Coronary artery (tissue), 2 donors: ENCODE results near the gene NRCAM.
A peak's percentile ranks its signal among the peaks of the same experiment; 100 is the strongest.

ENCODE experiments used
- DNase-seq: peaks from one replicate; pipeline ENCODE4 v3.0.0-alpha.2; 2017; ENCODE audit warnings: low spot score
- H3K27ac ChIP-seq, 2 donors: fragments of 200-600 bp; sonication (generic); one replicate each; pipeline ENCODE4 v1.5.1; 2016 to 2019
- H3K4me3 ChIP-seq: fragments of 200-600 bp; sonication (generic); 2 replicates; pipeline ENCODE4 v1.5.1; 2016; ENCODE audit warnings: mild to moderate bottlenecking, moderate library complexity
- TF ChIP-seq, protein P1 (sequence below): fragments of 200-600 bp; sonication (generic); IDR thresholded peaks from one replicate; pipeline ENCODE4 v1.5.1; 2019; ENCODE audit warnings: antibody characterized with exemption

NRCAM gene

GRCh38 chr7:108249453-108249852 lies 206.8 kb downstream of the NRCAM start:
- no peak overlapping the region for H3K4me3 ChIP-seq
- no peak for DNase-seq
- no peak overlapping the region for H3K27ac ChIP-seq
- TF ChIP-seq, protein P1, sequence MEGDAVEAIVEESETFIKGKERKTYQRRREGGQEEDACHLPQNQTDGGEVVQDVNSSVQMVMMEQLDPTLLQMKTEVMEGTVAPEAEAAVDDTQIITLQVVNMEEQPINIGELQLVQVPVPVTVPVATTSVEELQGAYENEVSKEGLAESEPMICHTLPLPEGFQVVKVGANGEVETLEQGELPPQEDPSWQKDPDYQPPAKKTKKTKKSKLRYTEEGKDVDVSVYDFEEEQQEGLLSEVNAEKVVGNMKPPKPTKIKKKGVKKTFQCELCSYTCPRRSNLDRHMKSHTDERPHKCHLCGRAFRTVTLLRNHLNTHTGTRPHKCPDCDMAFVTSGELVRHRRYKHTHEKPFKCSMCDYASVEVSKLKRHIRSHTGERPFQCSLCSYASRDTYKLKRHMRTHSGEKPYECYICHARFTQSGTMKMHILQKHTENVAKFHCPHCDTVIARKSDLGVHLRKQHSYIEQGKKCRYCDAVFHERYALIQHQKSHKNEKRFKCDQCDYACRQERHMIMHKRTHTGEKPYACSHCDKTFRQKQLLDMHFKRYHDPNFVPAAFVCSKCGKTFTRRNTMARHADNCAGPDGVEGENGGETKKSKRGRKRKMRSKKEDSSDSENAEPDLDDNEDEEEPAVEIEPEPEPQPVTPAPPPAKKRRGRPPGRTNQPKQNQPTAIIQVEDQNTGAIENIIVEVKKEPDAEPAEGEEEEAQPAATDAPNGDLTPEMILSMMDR = no peak

GRCh38 chr7:108248821-108249220 lies 207.4 kb downstream of the NRCAM start:
- DNase-seq = no peak
- Histone ChIP-seq H3K27ac (no peak overlapping the region), H3K4me3 (no peak overlapping the region)
- TF ChIP-seq, protein P1 = no peak

DNA sequence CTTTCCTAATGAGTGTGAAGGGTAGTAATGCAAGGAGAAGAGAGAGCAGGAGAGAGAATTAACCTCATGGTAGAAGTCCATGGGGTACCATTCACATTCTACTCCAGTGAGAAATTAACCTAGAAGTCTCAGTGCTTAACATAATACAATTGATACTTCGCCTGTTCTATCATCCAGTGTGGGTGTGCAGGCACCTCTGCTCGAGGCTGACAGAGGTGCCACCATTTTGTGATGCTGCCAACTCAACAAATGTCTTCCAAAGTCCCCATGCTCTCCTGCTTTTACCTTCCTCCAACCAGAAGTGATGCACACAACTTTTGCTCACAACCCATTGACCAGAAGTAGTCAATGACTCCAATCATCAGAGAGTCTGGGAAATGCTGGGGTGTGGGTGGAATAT lies 207.8 kb downstream of the NRCAM start:
- H3K4me3 ChIP-seq = no peak overlapping the region
- no peak for DNase-seq
- H3K27ac ChIP-seq = no peak overlapping the region
- TF ChIP-seq, protein P1 = no peak

DNA sequence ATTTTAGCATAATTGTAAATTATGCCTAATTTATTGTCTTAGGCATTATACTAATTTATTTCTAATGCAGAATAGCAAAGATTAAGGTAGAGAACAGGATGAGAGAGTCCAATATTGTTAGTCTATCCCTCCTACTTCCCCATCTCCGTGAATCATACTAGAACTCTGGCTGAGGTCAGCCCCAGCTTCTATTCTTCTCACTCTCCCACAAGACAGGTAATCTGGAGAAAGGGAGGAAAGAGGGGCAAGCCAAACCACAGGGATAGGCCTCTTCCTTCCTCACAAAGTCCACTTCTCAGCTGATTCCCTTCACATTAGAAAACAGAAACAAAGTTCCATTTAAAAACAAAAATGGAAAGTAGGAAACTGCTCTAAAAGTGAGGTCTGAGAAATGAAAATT lies 208.6 kb downstream of the NRCAM start:
- no peak for DNase-seq
- TF ChIP-seq, protein P1 = no peak
- Histone ChIP-seq H3K27ac (no peak overlapping the region), H3K4me3 (no peak overlapping the region)

DNA sequence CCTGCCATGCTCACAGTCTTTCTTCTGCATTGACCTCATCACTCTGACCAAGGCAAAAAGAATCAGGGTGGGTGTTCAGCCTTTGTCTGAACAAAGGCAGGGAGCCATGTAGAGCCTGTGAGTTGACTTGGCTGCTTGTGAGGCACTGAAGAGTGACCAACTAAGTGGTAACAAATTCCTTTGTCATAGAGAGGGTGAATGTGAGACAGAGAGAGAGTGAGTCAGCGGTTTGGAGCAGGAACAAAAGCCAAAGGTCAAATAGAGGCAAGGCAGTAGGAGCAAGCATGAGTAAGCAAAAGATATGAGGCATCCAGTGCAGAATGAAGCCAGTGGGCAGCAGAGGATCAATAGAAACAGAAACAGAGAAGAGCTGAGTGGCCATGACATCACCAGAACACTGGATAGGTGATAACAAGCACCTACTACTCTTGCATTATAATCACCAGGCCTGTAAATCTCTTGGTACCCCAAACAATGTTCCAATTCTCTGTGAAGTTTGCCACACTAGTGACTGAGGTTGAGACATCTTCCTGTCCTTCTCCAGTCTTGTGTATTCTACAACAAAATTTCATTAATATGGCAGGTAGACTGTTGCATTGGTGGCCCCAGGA lies 209.9 kb downstream of the NRCAM start:
- Histone ChIP-seq H3K27ac (no peak overlapping the region), H3K4me3 (no peak overlapping the region)
- DNase-seq = no peak
- TF ChIP-seq, protein P1 = no peak

DNA sequence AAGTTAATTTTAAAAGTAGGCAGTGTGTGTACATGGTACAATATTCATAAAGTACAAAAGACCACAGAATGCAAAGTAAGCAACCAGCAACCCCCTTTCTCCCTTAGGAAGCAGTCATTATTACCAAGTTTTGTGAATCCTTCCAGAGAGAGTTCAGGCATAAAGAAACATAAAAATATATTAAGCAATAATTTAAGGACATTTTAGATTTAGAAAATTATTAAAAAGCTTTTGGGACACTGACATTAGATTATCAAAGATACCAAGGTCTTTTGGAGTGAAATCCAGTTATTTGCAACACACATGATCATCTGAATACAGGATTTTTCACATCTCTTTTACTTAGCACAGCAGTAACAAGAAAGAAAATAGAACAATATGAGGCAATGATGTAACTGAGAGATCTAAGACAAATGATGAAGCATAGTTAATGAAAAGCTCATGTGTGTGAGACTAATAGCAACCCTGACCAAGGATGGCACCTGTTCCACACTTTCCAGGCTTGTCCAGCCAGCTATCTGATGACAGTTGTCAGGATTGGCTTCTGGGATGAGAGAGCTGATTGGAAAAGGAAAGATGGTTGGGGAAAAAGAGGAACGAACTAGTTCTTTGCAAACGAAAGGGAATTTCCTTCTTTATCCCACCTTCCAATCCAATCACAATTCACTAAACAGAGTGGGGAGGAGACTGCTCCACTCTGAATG lies 210.6 kb downstream of the NRCAM start:
- Histone ChIP-seq H3K27ac (peak overlapping the region in 1 of 2 donors; percentile 41), H3K4me3 (no peak overlapping the region)
- TF ChIP-seq, protein P1 = no peak
- no peak for DNase-seq

DNA sequence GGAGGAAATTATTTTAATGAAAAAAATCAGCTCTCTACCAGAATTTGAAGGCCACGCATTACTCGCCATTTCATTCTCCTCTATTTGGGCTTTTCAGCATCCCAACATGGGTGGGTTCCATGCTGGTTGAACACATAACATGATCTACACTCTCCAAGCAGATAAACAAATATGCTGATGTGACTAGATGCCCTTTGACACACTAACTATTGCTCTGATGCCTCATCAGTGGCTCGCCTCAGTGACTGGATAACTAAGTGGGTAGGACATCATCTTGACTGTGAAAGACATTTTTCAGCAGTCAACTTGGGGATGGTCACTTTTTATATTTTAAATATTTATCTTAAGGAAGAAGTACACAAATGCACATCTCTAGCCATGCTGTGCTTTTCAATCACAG lies 212.1 kb downstream of the NRCAM start:
- no peak for DNase-seq
- TF ChIP-seq, protein P1 = no peak
- H3K27ac ChIP-seq = no peak overlapping the region
- H3K4me3 ChIP-seq = no peak overlapping the region
